ENCODE results near the gene PTCH1.

DNA sequence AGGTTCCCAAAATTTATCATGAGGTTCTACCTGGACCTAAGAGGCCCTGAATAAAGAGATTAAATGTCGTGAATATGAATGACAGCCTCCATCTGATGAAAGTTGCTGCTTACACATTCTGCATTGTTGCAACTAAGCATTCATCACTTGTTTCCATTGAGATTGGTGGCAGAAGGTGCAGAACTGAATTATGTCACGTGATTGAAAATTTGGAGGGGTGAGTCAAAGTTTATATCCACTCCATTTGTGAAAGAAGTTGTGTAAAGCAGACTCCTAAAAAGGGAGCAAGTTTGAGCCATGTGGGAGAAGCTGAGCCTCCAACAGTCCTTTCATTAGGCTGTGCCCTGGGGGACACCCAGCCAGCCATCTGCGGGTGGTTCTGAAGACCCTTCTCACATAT lies 4.9 kb upstream of the PTCH1 start:
- TF ChIP-seq, protein P1, sequence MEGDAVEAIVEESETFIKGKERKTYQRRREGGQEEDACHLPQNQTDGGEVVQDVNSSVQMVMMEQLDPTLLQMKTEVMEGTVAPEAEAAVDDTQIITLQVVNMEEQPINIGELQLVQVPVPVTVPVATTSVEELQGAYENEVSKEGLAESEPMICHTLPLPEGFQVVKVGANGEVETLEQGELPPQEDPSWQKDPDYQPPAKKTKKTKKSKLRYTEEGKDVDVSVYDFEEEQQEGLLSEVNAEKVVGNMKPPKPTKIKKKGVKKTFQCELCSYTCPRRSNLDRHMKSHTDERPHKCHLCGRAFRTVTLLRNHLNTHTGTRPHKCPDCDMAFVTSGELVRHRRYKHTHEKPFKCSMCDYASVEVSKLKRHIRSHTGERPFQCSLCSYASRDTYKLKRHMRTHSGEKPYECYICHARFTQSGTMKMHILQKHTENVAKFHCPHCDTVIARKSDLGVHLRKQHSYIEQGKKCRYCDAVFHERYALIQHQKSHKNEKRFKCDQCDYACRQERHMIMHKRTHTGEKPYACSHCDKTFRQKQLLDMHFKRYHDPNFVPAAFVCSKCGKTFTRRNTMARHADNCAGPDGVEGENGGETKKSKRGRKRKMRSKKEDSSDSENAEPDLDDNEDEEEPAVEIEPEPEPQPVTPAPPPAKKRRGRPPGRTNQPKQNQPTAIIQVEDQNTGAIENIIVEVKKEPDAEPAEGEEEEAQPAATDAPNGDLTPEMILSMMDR (IDR thresholded peaks at IDR 0.05): no peak
- no peak for TF ChIP-seq POLR2AphosphoS5 (IDR thresholded peaks at IDR 0.05)

All from prostate gland (tissue), 2 donors.